ENCODE results near the gene TNFRSF12A. TPM values are rescaled to one million over a fixed set of nuclear protein-coding genes. Genes with fewer than 3 reads are reported as not detected.
A peak's percentile ranks its signal among the peaks of the same experiment; 100 is the strongest.

Gene TNFRSF12A
- total RNA-seq, 2 donors from 2014 or later: 37.8 to 43.5 TPM

DNA sequence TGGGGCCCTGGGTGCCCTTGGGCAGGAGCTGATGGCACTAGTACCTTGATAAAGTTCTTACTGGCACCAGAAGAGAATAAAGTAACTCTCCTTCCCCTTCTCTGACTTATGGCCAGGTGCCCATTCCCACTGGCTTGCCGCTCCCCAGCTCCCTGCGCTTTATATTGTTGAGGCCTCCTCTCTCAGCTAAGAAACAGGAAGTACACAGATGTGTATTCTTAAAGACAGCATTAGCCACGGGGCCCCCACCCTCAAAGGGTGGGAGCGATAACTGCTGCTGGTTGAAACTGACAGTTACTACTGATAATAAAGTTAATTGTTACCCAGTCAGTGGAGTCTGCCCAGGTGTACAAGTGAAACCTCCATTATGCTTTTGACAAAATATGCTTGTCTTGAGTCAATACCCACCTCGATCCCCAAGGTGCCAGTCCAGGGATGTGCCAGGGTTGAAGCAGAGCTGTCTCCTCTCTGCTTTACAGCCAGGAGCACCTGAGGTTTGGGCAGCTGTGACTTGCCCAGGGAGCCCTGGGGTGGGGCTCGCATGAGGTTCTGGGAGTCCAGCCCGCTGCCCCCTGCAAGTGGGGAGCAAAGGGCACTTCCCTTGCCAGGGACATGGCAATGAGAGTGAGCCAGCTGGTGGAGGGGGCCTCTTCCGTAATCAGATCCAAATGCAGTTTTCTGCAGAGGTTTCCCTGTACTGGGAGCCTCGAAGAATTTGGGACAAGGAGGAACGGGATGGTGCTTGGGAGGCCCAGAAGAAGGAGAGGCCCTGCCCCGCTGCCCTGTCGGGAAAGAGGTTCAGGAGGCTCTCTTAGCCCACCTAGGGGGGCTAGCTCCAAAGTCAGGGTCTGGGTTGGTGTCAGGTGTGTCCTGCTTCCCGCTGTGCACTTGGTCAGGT lies 12.9 kb upstream of the TNFRSF12A start:
- Mint-ChIP-seq H3K4me1 (peaks cover 38% of the 10 kb centered on the region), H3K36me3 (ENCODE audit: low read depth) (no peaks in the 10 kb centered on the region), H3K9me3 (no peaks in the 10 kb centered on the region), H3K27me3 (ENCODE audit: insufficient read depth) (peaks cover 8% of the 10 kb centered on the region), H3K27ac (peak overlapping the region; percentile 98), H3K4me3 (peak overlapping the region; percentile 51)
- WGBS, 2 experiments (ENCODE audit: insufficient coverage in 1 of 2, insufficient read length in 1 of 2): 60 to 73% methylated on average over 11 to 13 of the region's 13 CpGs
- Histone ChIP-seq H3K9ac (ENCODE audit: extremely low read depth, low read length, poor library complexity, severe bottlenecking) (no peak overlapping the region), H3K4me3 (ENCODE audit: low read length) (peak overlapping the region; percentile 53), H3K27ac (ENCODE audit: low read depth, low read length) (no peak overlapping the region), H3K4me1 (ENCODE audit: control insufficient read depth, insufficient read depth, low read length) (peaks cover 30% of the 10 kb centered on the region), H3K27me3 (ENCODE audit: control insufficient read depth, insufficient read depth, low read length, poor library complexity, severe bottlenecking) (no peaks in the 10 kb centered on the region), H3K9me3 (ENCODE audit: control insufficient read depth, low read length) (no peaks in the 10 kb centered on the region), H3K36me3 (ENCODE audit: control insufficient read depth, insufficient read depth, low read length) (no peaks in the 10 kb centered on the region)
- TF ChIP-seq, protein P1, sequence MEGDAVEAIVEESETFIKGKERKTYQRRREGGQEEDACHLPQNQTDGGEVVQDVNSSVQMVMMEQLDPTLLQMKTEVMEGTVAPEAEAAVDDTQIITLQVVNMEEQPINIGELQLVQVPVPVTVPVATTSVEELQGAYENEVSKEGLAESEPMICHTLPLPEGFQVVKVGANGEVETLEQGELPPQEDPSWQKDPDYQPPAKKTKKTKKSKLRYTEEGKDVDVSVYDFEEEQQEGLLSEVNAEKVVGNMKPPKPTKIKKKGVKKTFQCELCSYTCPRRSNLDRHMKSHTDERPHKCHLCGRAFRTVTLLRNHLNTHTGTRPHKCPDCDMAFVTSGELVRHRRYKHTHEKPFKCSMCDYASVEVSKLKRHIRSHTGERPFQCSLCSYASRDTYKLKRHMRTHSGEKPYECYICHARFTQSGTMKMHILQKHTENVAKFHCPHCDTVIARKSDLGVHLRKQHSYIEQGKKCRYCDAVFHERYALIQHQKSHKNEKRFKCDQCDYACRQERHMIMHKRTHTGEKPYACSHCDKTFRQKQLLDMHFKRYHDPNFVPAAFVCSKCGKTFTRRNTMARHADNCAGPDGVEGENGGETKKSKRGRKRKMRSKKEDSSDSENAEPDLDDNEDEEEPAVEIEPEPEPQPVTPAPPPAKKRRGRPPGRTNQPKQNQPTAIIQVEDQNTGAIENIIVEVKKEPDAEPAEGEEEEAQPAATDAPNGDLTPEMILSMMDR (conservative IDR thresholded peaks at IDR 0.05): no peak
- peak; percentile 84 for DNase-seq

DNA sequence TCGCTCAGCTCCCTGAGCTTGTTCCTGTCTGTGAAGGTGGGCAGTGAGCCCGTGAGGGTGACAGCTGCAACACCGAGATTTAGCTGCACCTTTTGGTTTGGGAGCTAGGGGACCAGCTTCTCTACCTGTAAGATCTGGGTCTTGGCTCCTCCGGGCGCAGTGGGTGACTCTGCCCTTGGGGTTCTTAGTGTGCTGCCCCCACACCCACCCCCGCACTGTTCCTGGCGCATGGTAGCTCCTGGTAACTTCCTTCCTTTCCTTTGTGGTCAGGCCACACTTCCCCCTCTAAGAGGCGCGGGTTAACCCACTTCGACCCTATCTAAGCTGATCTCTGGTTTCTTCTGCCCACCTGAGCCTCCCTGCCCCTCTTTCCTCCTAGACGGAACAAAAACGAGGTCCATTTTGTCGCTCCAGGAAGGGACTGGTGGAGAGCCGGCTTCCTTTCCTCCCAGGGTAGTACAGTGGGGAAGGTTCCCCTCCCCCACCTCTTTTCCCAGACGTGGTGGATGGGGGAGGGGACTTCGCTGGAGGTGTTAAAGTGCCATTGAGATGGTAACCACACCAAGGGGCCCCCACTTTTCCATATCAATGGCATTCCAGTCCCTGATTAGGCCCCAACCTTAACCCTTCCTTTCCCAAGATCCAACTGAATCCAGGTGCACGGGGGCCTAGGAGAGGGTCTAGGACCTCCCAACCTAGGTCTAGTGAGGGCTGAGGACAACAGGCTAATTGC lies 12.0 kb upstream of the TNFRSF12A start:
- H3K4me3 Mint-ChIP-seq: peak overlapping the region; percentile 51
- peaks cover 14% of the 10 kb centered on the region for H3K27me3 Mint-ChIP-seq (ENCODE audit: insufficient read depth)
- H3K4me3 ChIP-seq (ENCODE audit: low read length): peak overlapping the region; percentile 53
- H3K4me1 Mint-ChIP-seq: peaks cover 44% of the 10 kb centered on the region
- H3K9ac ChIP-seq (ENCODE audit: extremely low read depth, low read length, poor library complexity, severe bottlenecking): no peak overlapping the region
- H3K4me1 ChIP-seq (ENCODE audit: control insufficient read depth, insufficient read depth, low read length): peaks cover 33% of the 10 kb centered on the region
- H3K27ac ChIP-seq (ENCODE audit: low read depth, low read length): no peak overlapping the region
- TF ChIP-seq, protein P1 (conservative IDR thresholded peaks at IDR 0.05): peak; percentile 18
- H3K9me3 Mint-ChIP-seq: no peaks in the 10 kb centered on the region
- H3K9me3 ChIP-seq (ENCODE audit: control insufficient read depth, low read length): no peaks in the 10 kb centered on the region
- no peaks in the 10 kb centered on the region for H3K36me3 ChIP-seq (ENCODE audit: control insufficient read depth, insufficient read depth, low read length)
- H3K27ac Mint-ChIP-seq: peak overlapping the region; percentile 98
- peak; percentile 96 for DNase-seq
- no peaks in the 10 kb centered on the region for H3K27me3 ChIP-seq (ENCODE audit: control insufficient read depth, insufficient read depth, low read length, poor library complexity, severe bottlenecking)
- no peaks in the 10 kb centered on the region for H3K36me3 Mint-ChIP-seq (ENCODE audit: low read depth)
- 17 to 19% methylated on average over 6 to 16 of the region's 17 CpGs for WGBS, 2 experiments (ENCODE audit: insufficient coverage in 1 of 2, insufficient read length in 1 of 2)

DNA sequence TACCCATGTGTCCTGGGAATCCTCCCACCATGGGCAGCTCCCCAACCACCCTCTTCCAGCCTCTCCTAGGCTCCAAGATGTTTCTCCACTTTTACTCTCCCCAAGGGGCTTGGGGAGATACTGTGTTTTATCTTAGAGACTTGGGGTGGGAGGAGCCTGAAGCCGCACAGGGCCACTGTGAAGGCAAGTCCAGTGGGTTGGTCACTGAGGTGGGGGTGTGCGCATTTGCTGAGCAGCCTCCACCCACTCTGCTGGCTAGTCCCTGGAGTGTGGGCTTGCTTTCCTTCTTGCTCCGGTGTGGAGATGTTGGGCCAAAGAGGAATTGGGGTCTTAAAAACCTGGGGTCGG lies 11.5 kb upstream of the TNFRSF12A start:
- no peaks in the 10 kb centered on the region for H3K27me3 ChIP-seq (ENCODE audit: control insufficient read depth, insufficient read depth, low read length, poor library complexity, severe bottlenecking)
- DNase-seq: no peak

More for the DNA sequence above, 11.5 kb upstream of the TNFRSF12A start:
- 65 to 100% methylated on average over 1 to 4 of the region's 4 CpGs for WGBS, 2 experiments (ENCODE audit: insufficient coverage in 1 of 2, insufficient read length in 1 of 2)
- Histone ChIP-seq H3K27ac (ENCODE audit: low read depth, low read length) (no peak overlapping the region), H3K4me3 (ENCODE audit: low read length) (no peak overlapping the region), H3K9ac (ENCODE audit: extremely low read depth, low read length, poor library complexity, severe bottlenecking) (no peak overlapping the region), H3K4me1 (ENCODE audit: control insufficient read depth, insufficient read depth, low read length) (peaks cover 33% of the 10 kb centered on the region), H3K9me3 (ENCODE audit: control insufficient read depth, low read length) (no peaks in the 10 kb centered on the region), H3K36me3 (ENCODE audit: control insufficient read depth, insufficient read depth, low read length) (no peaks in the 10 kb centered on the region)
- peak overlapping the region; percentile 98 for H3K27ac Mint-ChIP-seq
- peaks cover 16% of the 10 kb centered on the region for H3K27me3 Mint-ChIP-seq (ENCODE audit: insufficient read depth)
- peaks cover 49% of the 10 kb centered on the region for H3K4me1 Mint-ChIP-seq
- no peaks in the 10 kb centered on the region for H3K9me3 Mint-ChIP-seq
- H3K36me3 Mint-ChIP-seq (ENCODE audit: low read depth): no peaks in the 10 kb centered on the region
- H3K4me3 Mint-ChIP-seq: peak overlapping the region; percentile 51
- TF ChIP-seq, protein P1 (conservative IDR thresholded peaks at IDR 0.05): no peak
